PC-9 (cell line): ENCODE measurements around the gene EVC2.

Source experiments
- CTCF ChIP-seq: fragments of 200-600 bp; sonication (generic); conservative IDR thresholded peaks from 2 replicates; pipeline ENCODE4 v1.6.1; 2017; ENCODE audit warnings: mixed run types, antibody characterized with exemption, mild to moderate bottlenecking, moderate library complexity
- EZH2 ChIP-seq: fragments of 200-600 bp; sonication (generic); IDR thresholded peaks from 2 replicates; pipeline ENCODE4 v1.8.0; 2017; ENCODE audit warnings: antibody characterized with exemption, low read depth

- no peak for TF ChIP-seq CTCF
- TF ChIP-seq EZH2, result no peak
Observed at GRCh38 chr4:5568336-5568735, 140.0 kb downstream of the EVC2 start.
